NCI-H2171 (cell line): Measurements from ENCODE around the gene THYN1.

ENCODE experiments used
- DNase-seq: peaks from one replicate; lab custom pipeline; 2025; lab: John Stamatoyannopoulos, UW

The THYN1 gene

GRCh38 chr11:134248910-134249480, 4.2 kb downstream of the THYN1 start:
- no peak for DNase-seq

GRCh38 chr11:134246678-134247077, 6.5 kb downstream of the THYN1 start:
- no peak for DNase-seq

- no peak for DNase-seq
These were observed 7.1 kb downstream of the THYN1 start for GRCh38 chr11:134246100-134246499.

GRCh38 chr11:134245434-134245833, 7.7 kb downstream of the THYN1 start:
- no peak for DNase-seq

GRCh38 chr11:134244593-134244992, 8.6 kb downstream of the THYN1 start:
- no peak for DNase-seq

GRCh38 chr11:134243913-134244312, 9.2 kb downstream of the THYN1 start:
- DNase-seq, result no peak

- no peak for DNase-seq
These were observed 10.8 kb downstream of the THYN1 start for GRCh38 chr11:134242376-134242775.

- no peak for DNase-seq
These were observed 12.6 kb downstream of the THYN1 start for GRCh38 chr11:134240592-134240991.

GRCh38 chr11:134238956-134239355, 14.2 kb downstream of the THYN1 start:
- no peak for DNase-seq

- no peak for DNase-seq
These were observed 15.6 kb downstream of the THYN1 start for GRCh38 chr11:134237557-134237922.

- no peak for DNase-seq
These were observed 16.2 kb downstream of the THYN1 start for GRCh38 chr11:134236834-134237556.

GRCh38 chr11:134235399-134235798, 17.8 kb downstream of the THYN1 start:
- DNase-seq, result no peak

GRCh38 chr11:134233729-134234179, 19.4 kb downstream of the THYN1 start:
- no peak for DNase-seq

GRCh38 chr11:134231958-134232659, 21.0 kb downstream of the THYN1 start:
- DNase-seq, result no peak

- no peak for DNase-seq
These were observed 22.8 kb downstream of the THYN1 start for GRCh38 chr11:134230339-134230738.

GRCh38 chr11:134229126-134229790, 23.9 kb downstream of the THYN1 start:
- DNase-seq, result no peak

- peak; percentile 34 for DNase-seq
These were observed 24.5 kb downstream of the THYN1 start for GRCh38 chr11:134228625-134229024.

GRCh38 chr11:134226806-134227325, 26.3 kb downstream of the THYN1 start:
- no peak for DNase-seq

- peak; percentile 19 for DNase-seq
These were observed 28.2 kb downstream of the THYN1 start for GRCh38 chr11:134224710-134225664.

GRCh38 chr11:134223836-134224709, 29.1 kb downstream of the THYN1 start, which contains the start of the genes NCAPD3 and VPS26B:
TSS of gene NCAPD3 (minus strand) at chr11:134223967. CDS start at chr11:134223926, 41 bp downstream.
TSS of gene VPS26B (plus strand) at chr11:134224671. CDS start at chr11:134225123, 452 bp downstream.
- peak; percentile 89 for DNase-seq
